Activated CD8-positive, alpha-beta T cell treated with anti-CD3 and anti-CD28 coated beads, Interleukin-2, amount 10 ng/mL, durations not matched to agents 7 days and 5 days (primary cell): Measurements from ENCODE around the gene COPS2. TPM values are rescaled to one million over a fixed set of nuclear protein-coding genes. Genes with fewer than 3 reads are reported as not detected.

Experiments used
- microRNA-seq: library from miRNA; unstranded; fragments of <30 nt; microRNA quantifications from one replicate; pipeline ENCODE4 v1.2.0, GENCODE V29; 2022
- total RNA-seq, 2 experiments: library from RNA; stranded (reverse); gene quantifications; one replicate each; pipeline ENCODE4 v1.2.3, GENCODE V29; 2021

The COPS2 gene
- total RNA-seq, 2 experiments from 2014 or later: 55.8 to 56.8 TPM

Small RNA genes within 50 kb of the gene (microRNA-seq; reads per million reads assigned to microRNA genes)
- gene MIR4716: not detected

Other genes with a start within 250 kb of the COPS2 start
- gene SHC4, start 191.7 kb downstream of the COPS2 start, total RNA-seq: under 1 TPM; 0.65 to 0.66 TPM
- 10 to 100 TPM; 28.3 to 29.2 TPM for gene SECISBP2L, start 109.2 kb downstream of the COPS2 start, total RNA-seq
- 10 to 100 TPM; 23.1 to 24.6 TPM for gene GALK2, start 14.6 kb upstream of the COPS2 start, total RNA-seq